NK-92 treated with Interleukin-12 subunit alpha and Interleukin-12 subunit beta, amount 100 ng/mL, for 24 hours (cell line): ENCODE data around the gene SECTM1.

Experiments
- DNase-seq: peaks from one replicate; lab custom pipeline; 2025; lab: John Stamatoyannopoulos, UW

Gene SECTM1

DNA sequence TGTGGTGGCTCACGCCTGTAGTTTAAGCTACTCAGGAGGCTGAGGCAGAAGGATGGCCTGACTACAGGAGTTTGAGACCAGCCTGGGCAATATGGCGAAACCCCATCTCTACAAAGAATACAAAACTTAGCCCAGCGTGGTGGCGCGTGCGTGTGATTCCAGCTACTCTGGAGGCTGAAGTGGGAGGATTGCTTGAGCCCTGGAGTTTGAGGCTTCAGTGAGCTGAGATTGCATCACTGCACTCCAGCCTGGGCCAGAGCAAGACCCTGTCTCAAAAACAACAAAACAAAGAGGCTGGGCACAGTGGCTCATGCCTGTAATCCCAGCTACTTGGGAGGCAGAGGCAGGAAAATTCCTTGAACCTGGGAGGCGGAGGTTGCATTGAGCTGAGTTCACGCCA, 53.0 kb downstream of the SECTM1 start:
- no peak for DNase-seq

DNA sequence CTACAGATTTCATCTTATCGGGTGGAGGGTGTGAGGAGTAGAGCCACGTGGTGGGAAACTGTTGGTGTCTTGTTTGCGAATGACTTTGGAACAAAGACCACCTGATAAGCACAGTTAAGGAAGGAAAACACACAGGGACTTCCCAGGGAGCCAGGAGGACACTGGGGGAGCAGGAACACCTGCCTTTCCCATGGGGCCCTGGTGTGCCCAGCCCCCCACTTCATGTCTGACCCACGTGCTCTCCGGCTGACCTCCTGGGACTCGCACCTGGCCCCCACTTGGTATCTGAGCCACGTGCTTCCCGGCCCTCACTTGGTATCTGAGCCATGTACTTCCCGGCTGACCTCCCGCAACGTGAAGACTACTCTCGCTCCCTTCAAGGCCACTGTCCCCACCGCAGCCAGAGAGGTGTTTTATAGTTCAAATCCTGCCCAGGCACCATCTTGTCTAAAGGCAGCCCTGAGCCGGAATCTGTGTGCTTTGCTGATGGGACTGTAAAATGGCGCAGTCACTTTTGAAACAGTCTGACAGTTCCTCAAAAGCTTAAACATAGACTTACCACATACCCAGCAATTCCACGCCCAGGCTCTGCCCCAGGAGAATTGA, 54.7 kb downstream of the SECTM1 start:
- no peak for DNase-seq

DNA sequence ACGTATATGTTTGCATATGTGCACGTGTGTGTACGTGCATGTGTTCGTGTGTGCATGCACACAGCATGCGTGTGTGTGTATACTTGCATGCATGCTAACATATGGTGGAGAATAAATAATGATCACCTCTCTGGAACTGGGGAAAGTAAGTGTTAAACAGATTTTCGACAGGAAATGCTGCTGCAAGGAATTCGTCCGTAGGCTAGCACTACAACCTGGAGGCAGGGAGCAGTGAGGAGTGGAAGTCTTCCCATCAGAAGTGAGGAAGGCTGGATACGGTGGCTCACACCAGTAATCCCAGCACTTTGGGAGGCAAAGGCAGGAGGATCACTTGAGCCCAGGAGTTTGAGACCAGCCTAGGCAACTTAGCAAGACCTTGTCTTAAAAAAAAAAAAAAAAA, 55.3 kb downstream of the SECTM1 start:
- DNase-seq = no peak

DNA sequence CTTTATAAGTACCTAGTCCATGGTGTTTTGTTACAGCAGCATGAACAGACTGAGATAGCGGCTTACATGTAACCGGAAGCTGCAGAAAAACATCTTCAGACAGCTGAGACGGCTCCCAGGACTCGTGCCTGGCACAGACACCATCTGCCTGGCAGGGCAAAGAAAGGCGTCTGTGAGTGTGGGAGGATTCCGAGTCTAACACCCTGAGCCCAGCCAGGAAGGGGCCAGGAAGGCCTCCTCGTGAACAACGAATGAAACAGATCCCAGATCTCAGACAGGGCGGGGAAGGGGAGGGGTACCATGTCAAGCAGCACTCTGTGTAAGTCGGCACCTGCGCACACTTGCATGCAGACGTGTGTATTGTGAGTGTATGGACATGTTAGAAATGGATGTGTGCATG, 55.7 kb downstream of the SECTM1 start:
- DNase-seq = no peak

DNA sequence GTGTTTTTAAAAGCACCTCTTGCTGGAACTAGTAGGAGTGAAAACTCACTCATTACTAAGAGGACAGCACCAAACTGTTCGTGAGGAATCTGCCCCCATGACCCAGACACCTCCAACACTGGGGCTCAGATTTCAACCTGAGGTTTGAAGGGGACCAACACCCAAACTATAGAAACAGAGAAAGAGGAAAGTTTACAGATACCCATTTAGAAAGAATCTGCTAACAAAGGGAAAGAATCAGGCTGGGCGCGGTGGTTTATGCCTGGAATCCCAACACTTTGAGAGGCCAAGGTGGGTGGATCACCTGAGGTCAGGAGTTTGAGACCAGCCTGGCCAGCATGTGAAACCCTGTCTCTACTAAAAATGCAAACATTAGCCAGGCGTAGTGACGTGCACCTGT, 56.6 kb downstream of the SECTM1 start:
- DNase-seq = no peak

DNA sequence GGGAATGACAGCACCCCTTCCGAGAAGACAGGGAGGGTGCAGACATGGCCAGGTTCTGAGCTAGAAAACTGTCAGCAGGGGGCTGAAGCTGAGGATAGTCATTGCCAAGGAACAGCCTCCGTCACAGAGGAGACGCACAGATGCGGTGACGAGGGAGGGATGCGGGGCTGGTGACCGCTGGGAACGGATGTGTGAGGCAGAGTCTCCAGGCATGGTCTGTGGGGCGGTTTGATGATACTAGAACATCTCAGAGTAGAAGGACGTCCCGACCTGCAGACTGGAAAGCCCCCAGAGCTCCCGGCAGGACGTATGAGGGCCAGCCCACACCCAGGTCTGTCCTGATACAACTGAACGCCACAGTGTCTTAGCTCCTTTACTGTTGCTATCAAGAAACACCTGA, 58.2 kb downstream of the SECTM1 start:
- DNase-seq = no peak

DNA sequence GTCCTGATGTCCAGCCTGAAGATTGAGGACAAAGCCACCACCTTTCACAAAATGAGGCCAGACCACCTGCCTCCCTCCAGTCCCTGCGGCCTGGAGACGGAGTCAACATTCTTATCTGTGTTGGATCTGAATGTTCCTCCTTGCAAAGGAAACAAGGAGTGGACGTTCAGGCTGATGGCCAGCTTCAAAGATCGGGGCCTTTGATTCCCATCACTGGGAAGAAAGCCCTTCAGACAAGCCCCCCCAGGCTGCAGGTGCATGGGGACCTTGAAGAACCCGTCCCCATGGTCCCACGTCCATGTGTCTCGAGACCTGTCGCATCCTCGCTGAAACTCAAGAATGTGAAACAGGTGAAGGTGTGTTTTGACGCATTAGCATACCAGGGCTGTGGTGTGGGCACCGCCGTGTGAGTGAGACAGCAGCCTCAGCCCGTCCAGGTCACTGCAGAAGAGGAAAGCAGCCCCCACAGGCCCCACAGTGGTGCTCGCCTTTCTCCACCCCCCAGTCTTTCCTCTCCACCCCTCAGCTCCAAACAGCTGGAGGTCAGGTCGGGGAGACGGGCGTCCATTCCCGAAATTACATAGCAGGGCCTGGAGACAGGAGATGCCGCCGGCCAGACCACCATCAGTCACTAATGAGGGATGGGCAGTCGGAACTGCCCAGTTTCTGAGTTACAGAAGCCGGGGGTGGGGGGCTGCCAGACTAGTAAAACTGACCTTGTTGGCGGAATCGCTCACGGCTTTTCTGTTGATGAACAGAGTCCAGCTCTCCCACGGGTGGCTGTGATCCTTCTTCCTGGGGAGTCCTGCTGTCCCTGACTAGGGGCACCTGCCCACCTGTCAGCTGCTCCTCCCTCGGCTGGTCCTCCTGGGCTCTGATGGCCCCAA, 59.2 kb downstream of the SECTM1 start:
- no peak for DNase-seq

DNA sequence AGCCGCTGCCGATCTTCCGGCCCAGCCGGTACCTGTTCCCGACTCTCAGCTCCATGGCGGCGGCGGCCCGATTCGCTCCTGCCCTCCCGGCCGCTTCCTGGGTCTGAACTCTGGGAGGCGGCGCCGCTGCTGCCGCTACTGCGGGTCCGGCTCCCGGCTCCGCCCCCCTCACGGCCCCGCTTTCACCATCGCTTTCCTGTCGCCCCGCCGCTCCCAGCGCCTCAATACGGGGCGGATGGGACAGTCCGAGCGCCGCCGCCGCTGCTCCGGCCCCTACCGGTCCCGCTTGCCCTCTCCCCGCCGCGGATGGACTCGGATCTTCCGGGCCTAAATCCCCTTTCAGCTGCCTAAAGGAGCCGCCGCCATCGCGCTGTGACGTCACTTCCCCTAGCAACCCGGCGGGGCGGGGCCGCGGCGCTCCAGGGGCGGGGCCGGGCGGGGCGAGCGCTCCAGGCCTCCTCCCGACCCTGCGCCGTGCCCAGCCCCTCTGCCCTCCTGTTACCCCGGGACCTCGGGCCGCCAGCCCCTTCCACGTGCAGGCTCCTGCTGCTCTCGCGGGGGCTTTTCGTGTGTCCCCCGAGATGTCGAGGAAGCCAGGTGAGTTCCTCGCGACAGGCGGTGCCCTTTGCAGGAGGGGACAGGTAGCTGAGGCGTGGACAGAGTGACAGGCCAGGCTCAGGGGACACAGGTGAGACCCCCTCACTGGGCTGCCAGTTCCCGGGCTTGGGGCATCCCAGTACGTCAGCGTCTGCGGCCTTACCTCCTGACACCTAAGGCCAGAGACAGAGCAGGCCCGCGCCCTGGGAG, 60.0 kb downstream of the SECTM1 start, which contains the start of gene CSNK1D:
Gene CSNK1D, minus strand, starts transcription at position 374 of the 807 bp plus-strand sequence. Its CDS starts 319 bp downstream, at position 55.
- peak; percentile 80 for DNase-seq

DNA sequence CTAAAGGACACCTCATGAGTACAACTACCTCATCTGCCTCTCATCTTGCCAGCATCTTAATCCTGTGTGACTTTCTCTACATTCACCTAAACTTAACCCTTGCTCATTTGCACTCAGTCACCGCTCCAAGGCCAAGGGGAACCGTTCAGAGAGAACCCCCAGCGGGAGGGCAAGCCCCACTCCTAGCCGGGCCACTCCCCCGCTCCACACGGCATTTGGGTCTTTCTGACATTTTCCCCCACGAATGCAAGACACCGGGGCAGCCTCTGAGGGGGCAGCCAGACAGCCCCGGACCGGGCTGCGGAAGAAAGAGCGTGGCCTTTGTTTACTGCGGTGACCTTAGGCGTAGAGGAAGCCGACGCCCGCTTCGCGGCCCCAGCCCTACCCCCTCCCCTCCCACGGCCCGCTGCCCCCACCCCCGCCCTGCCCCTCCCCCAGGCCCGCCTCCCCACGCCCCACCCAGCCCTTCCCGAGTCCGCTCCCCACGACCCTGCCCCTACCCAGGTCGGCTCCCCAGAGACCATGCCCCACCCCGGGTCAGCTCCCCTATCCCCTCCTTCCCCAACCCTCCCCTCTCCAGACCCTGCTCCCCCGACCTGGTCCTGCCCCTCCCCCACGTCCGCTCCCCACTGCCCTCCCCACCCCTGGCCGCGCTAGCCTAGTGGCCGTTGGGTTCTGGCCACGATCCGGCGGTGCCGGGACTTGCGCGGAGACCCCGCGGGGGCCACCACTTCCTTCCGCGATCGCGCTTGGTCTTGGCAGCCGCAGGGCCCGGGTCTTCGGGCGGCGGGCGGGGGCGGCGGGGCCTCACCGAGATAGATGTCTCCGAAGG, 60.9 kb downstream of the SECTM1 start:
- peak; percentile 71 for DNase-seq

DNA sequence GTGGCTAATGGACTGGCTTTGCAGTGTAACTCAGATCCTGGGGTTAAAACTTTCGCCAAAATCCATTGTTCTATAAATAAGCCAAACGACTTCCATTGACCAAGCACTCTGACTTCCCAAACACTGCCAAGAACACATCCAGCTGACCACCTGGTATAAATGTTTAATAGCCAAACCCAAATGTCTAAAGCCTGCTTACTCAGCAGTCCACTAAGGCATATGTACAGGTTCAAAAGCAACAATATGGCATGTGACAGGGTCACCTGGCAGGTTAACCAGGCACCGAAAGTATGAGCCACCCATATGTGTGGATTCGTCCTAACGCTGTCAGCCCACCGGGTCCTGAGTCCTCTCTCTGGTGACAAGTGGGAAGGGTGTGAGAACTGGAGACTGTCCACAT, 62.2 kb downstream of the SECTM1 start:
- DNase-seq = no peak
